Activated CD4-positive, CD25-positive, alpha-beta regulatory T cell (primary cell): Measurements from ENCODE around the gene ESPNL.
A peak's percentile ranks its signal among the peaks of the same experiment; 100 is the strongest.

Experiments
- DNase-seq, 4 experiments: peaks; one replicate each; lab custom pipeline; 2025; lab: John Stamatoyannopoulos, UW

ESPNL gene

GRCh38 chr2:238142382-238143205 lies 42.5 kb downstream of the ESPNL start:
- DNase-seq, result no peak

- DNase-seq, result no peak
These were observed 43.3 kb downstream of the ESPNL start for GRCh38 chr2:238143239-238143951.

GRCh38 chr2:238144262-238144661 lies 44.1 kb downstream of the ESPNL start:
- DNase-seq, result no peak

- DNase-seq, result no peak
These were observed 44.9 kb downstream of the ESPNL start for GRCh38 chr2:238145046-238145445.

- DNase-seq, result no peak
These were observed 45.7 kb downstream of the ESPNL start for GRCh38 chr2:238145851-238146250.

- DNase-seq, result no peak
These were observed 46.9 kb downstream of the ESPNL start for GRCh38 chr2:238146884-238147544.

GRCh38 chr2:238148981-238149380 lies 48.8 kb downstream of the ESPNL start:
- no peak for DNase-seq

GRCh38 chr2:238149841-238150572 lies 49.9 kb downstream of the ESPNL start:
- no peak for DNase-seq

- DNase-seq, result no peak
These were observed 50.5 kb downstream of the ESPNL start for GRCh38 chr2:238150686-238151085.

GRCh38 chr2:238151205-238151604 lies 51.1 kb downstream of the ESPNL start:
- DNase-seq, result no peak

- no peak for DNase-seq
These were observed 51.6 kb downstream of the ESPNL start for GRCh38 chr2:238151628-238152235.

GRCh38 chr2:238152771-238153688 lies 52.9 kb downstream of the ESPNL start:
- no peak for DNase-seq

- no peak for DNase-seq
These were observed 54.4 kb downstream of the ESPNL start for GRCh38 chr2:238154570-238154969.

GRCh38 chr2:238155051-238155760 lies 55.1 kb downstream of the ESPNL start:
- no peak for DNase-seq

GRCh38 chr2:238155761-238156694 lies 55.9 kb downstream of the ESPNL start:
- no peak for DNase-seq

- DNase-seq, result no peak
These were observed 57.4 kb downstream of the ESPNL start for GRCh38 chr2:238157506-238158017.

- no peak for DNase-seq
These were observed 57.9 kb downstream of the ESPNL start for GRCh38 chr2:238158018-238158508.

- peak in 1 of 4 experiments; percentile 12 for DNase-seq
These were observed 58.5 kb downstream of the ESPNL start, which contains the start of gene ERFE for GRCh38 chr2:238158509-238159070. Gene ERFE, plus strand, starts transcription at chr2:238158970. Its CDS starts 38 bp downstream, at chr2:238159008.
